GM23338 (cell line): Measurements from ENCODE around the gene EPHA8.

Experiments
- CREB1 ChIP-seq: fragments of 250-450 bp; sonication (Bioruptor Pico); IDR thresholded peaks from 2 replicates; pipeline ENCODE4 v1.5.0; 2020; ENCODE audit warnings: low read depth, mild to moderate bottlenecking, moderate library complexity
- EZH2 ChIP-seq: fragments of 200-600 bp; sonication (generic); IDR thresholded peaks from one replicate; pipeline ENCODE4 v1.8.0; 2017; ENCODE audit warnings: antibody characterized with exemption, mild to moderate bottlenecking, low read depth; ENCODE audit not compliant: unreplicated experiment
- EZH2phosphoT487 ChIP-seq: fragments of 200-600 bp; sonication (generic); IDR thresholded peaks from one replicate; pipeline ENCODE4 v1.8.1; 2018; ENCODE audit warnings: antibody characterized with exemption; ENCODE audit not compliant: unreplicated experiment
- JUNB ChIP-seq: IDR thresholded peaks from one replicate; pipeline ENCODE4 v1.6.1; 2016; ENCODE audit warnings: antibody characterized with exemption; ENCODE audit not compliant: unreplicated experiment
- NANOG ChIP-seq: IDR thresholded peaks from 2 replicates; pipeline ENCODE4 v1.6.1; 2016; ENCODE audit warnings: antibody characterized with exemption, borderline replicate concordance
- POLR2AphosphoS5 ChIP-seq: IDR thresholded peaks from 2 replicates; pipeline ENCODE4 v1.6.1; 2016; ENCODE audit warnings: antibody characterized with exemption, low read depth
- REST ChIP-seq: IDR thresholded peaks from one replicate; pipeline ENCODE4 v1.6.1; 2018; ENCODE audit warnings: antibody characterized with exemption; ENCODE audit not compliant: unreplicated experiment
- ZNF114 ChIP-seq: fragments of 250-450 bp; sonication (Bioruptor Pico); IDR thresholded peaks from 2 replicates; pipeline ENCODE4 v1.5.0; 2020; ENCODE audit warnings: mild to moderate bottlenecking, moderate library complexity
- ZNF462 ChIP-seq: fragments of 250-450 bp; sonication (Bioruptor Pico); IDR thresholded peaks from 2 replicates; pipeline ENCODE4 v1.5.0; 2020; ENCODE audit warnings: mild to moderate bottlenecking, moderate library complexity
- TF ChIP-seq, protein P1 (sequence below), 2 experiments: fragments of 200-600 bp in 1 of 2; sonication (generic) in 1 of 2; conservative IDR thresholded peaks; 2 replicates each; pipeline versions ENCODE4 v1.5.1 to v1.6.1; 2016 to 2017; ENCODE audit warnings: antibody characterized with exemption in 2 of 2, low read depth in 2 of 2, mild to moderate bottlenecking in 2 of 2, moderate library complexity in 1 of 2

- TF ChIP-seq, protein P1, sequence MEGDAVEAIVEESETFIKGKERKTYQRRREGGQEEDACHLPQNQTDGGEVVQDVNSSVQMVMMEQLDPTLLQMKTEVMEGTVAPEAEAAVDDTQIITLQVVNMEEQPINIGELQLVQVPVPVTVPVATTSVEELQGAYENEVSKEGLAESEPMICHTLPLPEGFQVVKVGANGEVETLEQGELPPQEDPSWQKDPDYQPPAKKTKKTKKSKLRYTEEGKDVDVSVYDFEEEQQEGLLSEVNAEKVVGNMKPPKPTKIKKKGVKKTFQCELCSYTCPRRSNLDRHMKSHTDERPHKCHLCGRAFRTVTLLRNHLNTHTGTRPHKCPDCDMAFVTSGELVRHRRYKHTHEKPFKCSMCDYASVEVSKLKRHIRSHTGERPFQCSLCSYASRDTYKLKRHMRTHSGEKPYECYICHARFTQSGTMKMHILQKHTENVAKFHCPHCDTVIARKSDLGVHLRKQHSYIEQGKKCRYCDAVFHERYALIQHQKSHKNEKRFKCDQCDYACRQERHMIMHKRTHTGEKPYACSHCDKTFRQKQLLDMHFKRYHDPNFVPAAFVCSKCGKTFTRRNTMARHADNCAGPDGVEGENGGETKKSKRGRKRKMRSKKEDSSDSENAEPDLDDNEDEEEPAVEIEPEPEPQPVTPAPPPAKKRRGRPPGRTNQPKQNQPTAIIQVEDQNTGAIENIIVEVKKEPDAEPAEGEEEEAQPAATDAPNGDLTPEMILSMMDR (conservative IDR thresholded peaks at IDR 0.05; ENCODE audit: low read depth in 2 of 2) = no peak
- TF ChIP-seq REST (no peak), POLR2AphosphoS5 (no peak), CREB1 (no peak), EZH2 (no peak), EZH2phosphoT487 (no peak), ZNF114 (CRISPR knock-in tag) (no peak), JUNB (no peak), NANOG (no peak), ZNF462 (CRISPR knock-in tag) (no peak)
These were observed 11.7 kb upstream of the EPHA8 start for GRCh38 chr1:22551591-22551990.
